H1 (cell line): ENCODE data around the gene C14orf119. TPM values are rescaled to one million over a fixed set of nuclear protein-coding genes. Genes with fewer than 3 reads are reported as not detected.

Source experiments
- CTCF ChIA-PET: fragments of 300-600 bp; sonication (Branson Sonifier 250); formaldehyde crosslinking; loops from one replicate; lab custom pipeline; 2021; ENCODE audit not compliant: partially characterized antibody; lab: Charles Lee
- POLR2A ChIA-PET: fragments of 300-600 bp; sonication (Branson Sonifier 250); formaldehyde crosslinking; loops from one replicate; lab custom pipeline; 2021; ENCODE audit warnings: inconsistent platforms; ENCODE audit not compliant: partially characterized antibody; lab: Charles Lee
- DNase-seq, 2 experiments: peaks; one replicate each; pipeline versions ENCODE4 v3.0.0 to v3.0.0-alpha.2; 2010 to 2022; ENCODE audit warnings: low spot score in 2 of 2, low read depth in 1 of 2, mixed read lengths in 1 of 2
- FAIRE-seq: peaks from 2 replicates; lab custom pipeline; 2011; peaks lifted over from hg19 to GRCh38; lab: Jason Lieb, UNC
- H2AFZ ChIP-seq: 2 replicates; pipeline ENCODE4 v1.8.1; 2012; ENCODE audit warnings: low read length, inconsistent platforms
- H2AK5ac ChIP-seq: 2 replicates; pipeline ENCODE4 v1.6.1; 2013; ENCODE audit warnings: low read depth, low read length
- H2BK120ac ChIP-seq: replicated peaks from 2 replicates; pipeline ENCODE3; 2013; ENCODE audit warnings: low read depth, low read length, inconsistent platforms
- H2BK12ac ChIP-seq: 2 replicates; pipeline ENCODE4 v1.6.1; 2013; ENCODE audit warnings: low read depth, low read length
- H2BK15ac ChIP-seq: 2 replicates; pipeline ENCODE4 v1.6.1; 2013; ENCODE audit warnings: low read length
- H2BK20ac ChIP-seq: 2 replicates; pipeline ENCODE4 v1.6.1; 2013; ENCODE audit warnings: low read length
- H2BK5ac ChIP-seq: 2 replicates; pipeline ENCODE4 v1.6.1; 2013; ENCODE audit warnings: low read depth, low read length
- H3K14ac ChIP-seq: 2 replicates; pipeline ENCODE4 v1.6.1; 2013; ENCODE audit warnings: inconsistent platforms; ENCODE audit not compliant: insufficient read length
- H3K18ac ChIP-seq: 2 replicates; pipeline ENCODE4 v1.6.1; 2013; ENCODE audit warnings: low read length; ENCODE audit errors: extremely low read depth
- H3K23ac ChIP-seq: 2 replicates; pipeline ENCODE4 v1.6.1; 2013; ENCODE audit warnings: inconsistent platforms; ENCODE audit not compliant: insufficient read length
- H3K23me2 ChIP-seq: 2 replicates; pipeline ENCODE4 v1.6.1; 2013; ENCODE audit warnings: low read depth, low read length
- H3K27ac ChIP-seq: 2 replicates; pipeline ENCODE4 v1.6.1; 2011; ENCODE audit warnings: low read depth, low read length, inconsistent platforms
- H3K27me3 ChIP-seq, 4 experiments: replicated peaks in 1 of 4; 1 replicate in 1 of 4; 2 replicates in 3 of 4; pipeline versions ENCODE4 v1.6.1 to v1.8.1; 2011 to 2013; ENCODE audit warnings: low read length in 3 of 4, mild to moderate bottlenecking in 3 of 4, inconsistent platforms in 2 of 4, mixed read lengths in 2 of 4, moderate library complexity in 1 of 4; ENCODE audit not compliant: control insufficient read depth in 3 of 4, insufficient read depth in 3 of 4; ENCODE audit errors: extremely low read depth in 1 of 4
- H3K36me3 ChIP-seq, 4 experiments: 2 replicates each; pipeline versions ENCODE4 v1.6.1 to v1.8.1; 2011 to 2013; ENCODE audit warnings: mild to moderate bottlenecking in 4 of 4, low read length in 3 of 4, moderate library complexity in 2 of 4, control low read depth in 1 of 4, inconsistent platforms in 1 of 4; ENCODE audit not compliant: insufficient read depth in 4 of 4, control insufficient read depth in 2 of 4
- H3K4ac ChIP-seq: replicated peaks from 2 replicates; pipeline ENCODE3; 2013; ENCODE audit warnings: low read length, low read depth, mixed read lengths, inconsistent platforms; ENCODE audit not compliant: insufficient read length
- H3K4me1 ChIP-seq, 4 experiments: replicated peaks in 1 of 4; 1 replicate in 1 of 4; 2 replicates in 3 of 4; pipeline versions ENCODE4 v1.6.1 to v1.8.1; 2011 to 2013; ENCODE audit warnings: low read length in 3 of 4, inconsistent platforms in 2 of 4, mixed read lengths in 1 of 4; ENCODE audit not compliant: insufficient read depth in 4 of 4, control insufficient read depth in 3 of 4
- H3K4me2 ChIP-seq, 2 experiments: 2 replicates each; pipeline versions ENCODE4 v1.6.1 to v1.8.1; 2011 to 2013; ENCODE audit warnings: low read depth in 2 of 2, low read length in 2 of 2, control low read depth in 1 of 2, inconsistent platforms in 1 of 2, mild to moderate bottlenecking in 1 of 2; ENCODE audit not compliant: insufficient read depth in 1 of 2
- H3K4me3 ChIP-seq, 4 experiments: fragments of 200-600, 300-600 bp in 1 of 4; sonication (generic), shearing (Covaris generic), sonication (Bioruptor Twin) in 1 of 4; 2 replicates each; pipeline versions ENCODE4 v1.5.1 to v1.8.1; 2011 to 2016; ENCODE audit warnings: low read length in 4 of 4, low read depth in 3 of 4, control low read depth in 2 of 4, inconsistent platforms in 2 of 4, mild to moderate bottlenecking in 2 of 4, mixed read lengths in 1 of 4, moderate library complexity in 1 of 4; ENCODE audit not compliant: insufficient read depth in 2 of 4; ENCODE audit errors: extremely low read depth in 1 of 4
- H3K56ac ChIP-seq: replicated peaks from 2 replicates; pipeline ENCODE3; 2013; ENCODE audit warnings: low read depth, mild to moderate bottlenecking, mixed read lengths, low read length, inconsistent platforms; ENCODE audit not compliant: insufficient read length
- H3K79me1 ChIP-seq: 2 replicates; pipeline ENCODE4 v1.6.1; 2013; ENCODE audit warnings: low read depth, low read length, control low read depth
- H3K79me2 ChIP-seq, 2 experiments: 2 replicates each; pipeline versions ENCODE4 v1.6.1 to v1.8.1; 2012 to 2013; ENCODE audit warnings: low read length in 2 of 2, mild to moderate bottlenecking in 2 of 2, inconsistent platforms in 1 of 2; ENCODE audit not compliant: insufficient read depth in 2 of 2, control insufficient read depth in 1 of 2
- H3K9ac ChIP-seq, 4 experiments: replicated peaks in 1 of 4; 1 replicate in 1 of 4; 2 replicates in 3 of 4; pipeline versions ENCODE4 v1.6.1 to v1.8.1; 2011 to 2013; ENCODE audit warnings: low read depth in 3 of 4, low read length in 3 of 4, control low read depth in 2 of 4, mild to moderate bottlenecking in 2 of 4, moderate library complexity in 2 of 4, inconsistent platforms in 1 of 4; ENCODE audit errors: extremely low read depth in 1 of 4
- H3K9me3 ChIP-seq, 2 experiments: 2 replicates each; pipeline versions ENCODE4 v1.6.1 to v1.8.1; 2012 to 2013; ENCODE audit warnings: mild to moderate bottlenecking in 2 of 2, moderate library complexity in 2 of 2, control low read depth in 1 of 2, inconsistent platforms in 1 of 2, low read depth in 1 of 2, low read length in 1 of 2, mixed read lengths in 1 of 2; ENCODE audit not compliant: insufficient read depth in 2 of 2
- H4K20me1 ChIP-seq, 2 experiments: replicated peaks in 1 of 2; 2 replicates each; pipeline versions ENCODE3 to v1.8.1; 2011 to 2013; ENCODE audit warnings: inconsistent platforms in 2 of 2, low read length in 2 of 2, mild to moderate bottlenecking in 1 of 2; ENCODE audit not compliant: insufficient read depth in 2 of 2, control insufficient read depth in 1 of 2
- H4K5ac ChIP-seq: 2 replicates; pipeline ENCODE4 v1.6.1; 2013; ENCODE audit warnings: low read length, low read depth, mixed read lengths, inconsistent platforms; ENCODE audit not compliant: insufficient read length
- H4K8ac ChIP-seq: 2 replicates; pipeline ENCODE4 v1.8.0; 2013; ENCODE audit warnings: mild to moderate bottlenecking, moderate library complexity, low read length, inconsistent platforms; ENCODE audit not compliant: insufficient read depth; ENCODE audit errors: extremely low read depth
- H4K91ac ChIP-seq: replicated peaks from 2 replicates; pipeline ENCODE3; 2013; ENCODE audit warnings: low read length, mixed read lengths, inconsistent platforms; ENCODE audit not compliant: insufficient read length
- CREB1 ChIP-seq: IDR thresholded peaks from 2 replicates; pipeline ENCODE4 v1.6.1; 2012; ENCODE audit warnings: inconsistent platforms
- HDAC6 ChIP-seq: IDR thresholded peaks from one replicate; pipeline ENCODE4 v1.7.1; 2012; ENCODE audit warnings: low read depth, mild to moderate bottlenecking, inconsistent platforms, low read length, moderate library complexity
- NRF1 ChIP-seq: IDR thresholded peaks from 2 replicates; pipeline ENCODE4 v1.6.1; 2011; ENCODE audit warnings: mild to moderate bottlenecking, low read depth, low read length, improper control_type of control experiment
- POLR2AphosphoS5 ChIP-seq: IDR thresholded peaks from 2 replicates; pipeline ENCODE4 v1.6.1; 2011; ENCODE audit warnings: low read depth, low read length
- RFX5 ChIP-seq: IDR thresholded peaks from 2 replicates; pipeline ENCODE4 v1.6.1; 2011; ENCODE audit warnings: low read depth, low read length, improper control_type of control experiment, borderline replicate concordance
- YY1 ChIP-seq: IDR thresholded peaks from 2 replicates; pipeline ENCODE4 v1.6.1; 2011; ENCODE audit warnings: low read depth, mild to moderate bottlenecking, low read length
- WGBS, 2 experiments: shearing (Covaris generic) in 1 of 2; methylation state at CpG; one replicate each; pipeline versions ENCODE4 v1.1.6 to v1.1.7; 2013 to 2015; ENCODE audit warnings: low lambda C conversion rate in 2 of 2, mixed read lengths in 2 of 2, inconsistent platforms in 1 of 2, low coverage in 1 of 2, missing lambda C conversion rate in 1 of 2; ENCODE audit not compliant: insufficient replicate concordance in 2 of 2, insufficient coverage in 1 of 2, insufficient read length in 1 of 2; ENCODE audit errors: extremely low coverage in 1 of 2, missing lambda C conversion rate in 1 of 2; 5-methylcytosine and 5-hydroxymethylcytosine counted together
- polyA plus RNA-seq, 7 experiments: library from polyadenylated mRNA; depleted of rRNA in 3 of 7; stranded (reverse) in 5 of 7; unstranded in 2 of 7; fragments of >200 nt in 5 of 7; fragments of 200-250 nt in 2 of 7; gene quantifications; 1 replicate in 5 of 7; 2 replicates in 1 of 7; 4 replicates in 1 of 7; pipeline versions ENCODE4 v1.2.1 to v1.2.3, GENCODE V29; 2011 to 2013; ENCODE audit warnings: missing spikeins in 2 of 7, mixed read lengths in 2 of 7
- total RNA-seq: library from RNA; stranded (reverse); fragmentation: NEBNext Ultra II Directional; extraction: Animal tissue kit (Norgen Biotek cat#: 25700); gene quantifications from 2 replicates; pipeline ENCODE4 v1.2.1, GENCODE V29; 2021

The C14orf119 gene
- total and polyA plus RNA-seq, 2 of the 8 experiments (the other 6 are each of a cell fraction or from before 2014, with no cell fraction given), result 78.1 to 94.0 TPM

DNA sequence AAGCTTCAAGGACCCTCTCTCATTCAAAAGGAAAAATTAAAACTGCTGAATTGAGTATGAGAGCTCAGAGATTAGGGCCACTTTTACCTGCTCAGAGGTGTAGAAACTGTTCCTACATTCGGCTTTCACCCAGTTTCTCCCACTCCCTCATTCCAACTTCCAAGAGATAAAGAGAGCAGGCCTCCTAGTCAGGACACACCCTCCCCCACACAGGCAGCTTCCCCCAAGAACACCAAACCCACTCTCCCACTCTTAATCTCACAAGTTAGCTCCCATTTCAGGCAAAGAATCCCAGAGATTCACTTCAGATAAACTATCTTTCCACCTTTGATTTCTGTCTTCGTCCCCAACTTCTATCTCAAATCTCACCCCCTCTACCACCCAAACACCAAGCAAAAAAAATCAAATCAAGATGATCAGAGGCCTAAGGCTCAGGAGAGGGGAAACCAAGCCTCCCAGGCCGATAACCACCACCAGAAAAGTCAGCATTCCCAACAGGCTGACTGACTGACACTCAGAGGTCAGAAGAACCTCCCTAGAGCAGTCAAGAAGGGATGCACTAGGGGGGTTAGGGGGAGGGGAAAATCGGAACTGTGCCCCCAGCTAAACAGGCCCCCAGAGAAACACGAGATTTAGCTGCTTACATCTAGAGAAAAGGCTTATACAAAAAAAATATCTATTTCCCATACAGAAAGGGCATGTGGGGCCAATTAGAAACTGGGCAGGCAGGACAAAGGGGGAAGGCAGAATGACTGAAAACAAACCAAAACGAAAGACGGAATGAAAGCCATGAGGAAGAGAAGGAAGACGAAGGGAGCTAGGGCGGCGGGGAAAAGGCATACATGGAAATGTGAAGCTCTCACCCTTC lies 24.8 kb upstream of the C14orf119 start:
- 0 out of 2 replicates have a peak overlapping the region, but pooled peaks have one; percentile 72 for H2AK5ac ChIP-seq
- H3K27ac ChIP-seq, result peak overlapping the region; percentile 86
- no peak overlapping the region for H2AFZ ChIP-seq
- H3K36me3 ChIP-seq, result peaks cover 23 to 57% (median 39%) of the 10 kb centered on the region in 4 experiments
- no peak for DNase-seq
- no peaks in the 10 kb centered on the region for H3K9me3 ChIP-seq
- peak overlapping the region; percentile 92 to 99 for H3K4me2 ChIP-seq
- no peak overlapping the region for H4K91ac ChIP-seq
- H3K4me1 ChIP-seq, result peaks cover 5 to 27% (median 15%) of the 10 kb centered on the region in 4 experiments; a peak in 6 of 7 replicates
- no peak overlapping the region for H3K23ac ChIP-seq
- no peak for TF ChIP-seq CREB1
- TF ChIP-seq NRF1, result no peak
- no peak for TF ChIP-seq RFX5
- no peak for TF ChIP-seq YY1
- TF ChIP-seq POLR2AphosphoS5, result no peak
- TF ChIP-seq HDAC6, result no peak
- TF ChIP-seq, all 59 proteins: peak for 0
- Histone ChIP-seq H3K79me2 (peaks cover 23 to 55% of the 10 kb centered on the region in 2 experiments), H2BK20ac (no peak overlapping the region), H3K4me3 (peak overlapping the region; percentile 76 to 98 (median 89)), H2BK15ac (no peak overlapping the region), H4K20me1 (peaks cover 18 to 20% of the 10 kb centered on the region in 2 experiments), H3K9ac (peak overlapping the region; percentile 90 to 97 (median 92)), H3K79me1 (peaks cover 7% of the 10 kb centered on the region), H3K18ac (peak overlapping the region; percentile 2; the same call in 1 of the 2 replicates), H2BK12ac (no peak overlapping the region; the same call in 1 of the 2 replicates), H4K8ac (no peak overlapping the region), H2BK5ac (peak overlapping the region; percentile 86), H2BK120ac (no peak overlapping the region), H3K23me2 (peaks cover 14% of the 10 kb centered on the region), H3K27me3 (no peaks in the 10 kb centered on the region), H3K4ac (no peak overlapping the region), H4K5ac (peak overlapping the region; percentile 55), H3K56ac (no peak overlapping the region), H3K14ac (no peak overlapping the region)
- WGBS, 2 experiments, result 15 to 100% methylated on average over 1 to 10 of the region's 10 CpGs
- POLR2A ChIA-PET, result interaction anchor here (0.7 to 4.0 kb wide), 19 partner anchors 8 to 114 kb away, joined by 3 to 37 read pairs (median 9); partner anchors contain the start of genes ACIN1, AJUBA, C14orf119 and CIROP
- no peak for FAIRE-seq
- CTCF ChIA-PET, result interaction anchor here (0.7 to 3.0 kb wide), 9 partner anchors 10 to 266 kb away, joined by 3 to 15 read pairs (median 4); no protein-coding TSS in a partner anchor
